Raji (cell line): ENCODE measurements around the gene ENTPD6.

ENCODE experiments used
- POLR2A ChIP-seq: IDR thresholded peaks from 2 replicates; pipeline ENCODE4 v1.6.1; 2011; ENCODE audit warnings: low read depth, low read length, control low read depth; ENCODE audit not compliant: insufficient read depth

Gene ENTPD6

DNA sequence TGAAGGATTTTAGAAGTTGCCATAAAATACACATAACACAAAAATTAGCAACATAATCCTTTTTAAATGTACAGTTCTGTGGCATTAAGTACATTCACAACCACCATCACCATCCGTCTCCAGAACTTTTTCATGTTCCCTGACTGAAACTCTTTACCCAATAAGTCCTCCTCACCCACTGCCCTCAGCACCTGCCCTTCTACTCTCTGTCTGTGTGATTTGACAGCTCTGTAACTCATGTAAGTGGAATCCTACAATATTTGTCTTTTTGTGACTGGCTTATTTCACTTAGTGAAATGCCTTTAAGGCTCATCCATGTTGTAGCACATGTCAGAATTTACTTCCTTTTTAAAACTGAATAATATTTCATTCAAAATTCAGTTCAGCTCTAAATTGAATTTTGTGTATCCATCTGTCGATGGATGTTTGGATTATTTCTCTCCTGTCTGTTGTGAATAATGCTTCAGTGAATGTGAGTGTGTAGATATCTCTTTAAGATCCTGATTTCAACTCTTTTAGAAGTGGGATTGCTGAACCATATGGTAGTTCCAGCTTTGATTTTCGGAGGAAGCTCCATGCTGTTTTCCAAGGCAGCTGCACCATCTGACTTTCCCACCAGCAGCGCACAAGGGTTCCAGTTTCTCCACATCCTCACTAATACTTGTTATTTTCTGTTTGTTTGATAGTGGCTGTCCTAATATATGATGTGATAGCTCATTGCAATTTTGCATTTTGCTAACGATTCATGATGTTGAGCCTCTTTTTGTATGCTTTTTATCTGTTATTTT is 4.2 kb downstream of the ENTPD6 start:
- no peak for TF ChIP-seq POLR2A

DNA sequence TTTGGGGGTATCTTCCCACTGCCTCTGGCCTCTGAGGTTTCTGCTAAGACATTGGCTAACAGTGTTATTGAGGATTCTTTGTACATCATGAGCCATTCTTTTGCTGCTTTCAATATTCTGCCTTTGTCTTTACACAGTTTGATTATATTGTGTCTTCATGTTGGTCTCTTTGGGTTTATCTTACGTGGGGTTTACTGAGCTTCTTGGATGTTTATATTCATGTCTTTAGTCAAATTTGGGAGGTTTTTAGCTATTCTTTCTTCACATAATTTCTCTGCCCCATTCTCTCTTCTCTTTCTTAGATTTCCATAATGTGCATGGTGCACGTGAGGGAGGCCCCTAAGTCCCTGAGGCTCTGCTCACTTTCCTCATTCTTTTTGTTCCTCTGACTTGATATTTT is 7.6 kb downstream of the ENTPD6 start:
- no peak for TF ChIP-seq POLR2A

DNA sequence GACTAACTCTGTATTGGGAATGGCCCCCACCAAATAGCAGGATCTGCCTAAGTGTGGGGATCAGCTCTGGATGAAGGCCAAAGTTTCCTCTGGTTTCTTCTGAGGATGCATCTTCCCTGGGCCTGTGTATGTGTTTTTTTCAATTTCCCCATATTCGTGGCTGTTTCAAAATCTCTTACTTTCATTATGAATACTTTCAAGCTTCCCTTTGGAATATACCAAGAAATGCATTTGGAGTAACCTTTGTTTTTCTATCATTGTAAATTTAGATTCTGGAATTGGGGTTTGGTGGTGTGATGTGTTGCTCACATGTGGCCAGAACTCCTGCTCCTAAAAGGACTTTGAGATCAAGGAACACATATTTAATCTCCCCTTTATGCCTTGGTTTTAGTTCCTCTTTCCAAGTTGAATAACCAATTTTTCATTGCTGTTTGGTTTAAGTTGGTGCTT is 8.4 kb downstream of the ENTPD6 start:
- no peak for TF ChIP-seq POLR2A

GRCh38 chr20:25204550-25205276 is 9.2 kb downstream of the ENTPD6 start:
- TF ChIP-seq POLR2A: no peak

- TF ChIP-seq POLR2A: no peak
Measured at GRCh38 chr20:25205277-25206062, 10.0 kb downstream of the ENTPD6 start.

- no peak for TF ChIP-seq POLR2A
Measured at GRCh38 chr20:25206063-25206403, 10.5 kb downstream of the ENTPD6 start.

DNA sequence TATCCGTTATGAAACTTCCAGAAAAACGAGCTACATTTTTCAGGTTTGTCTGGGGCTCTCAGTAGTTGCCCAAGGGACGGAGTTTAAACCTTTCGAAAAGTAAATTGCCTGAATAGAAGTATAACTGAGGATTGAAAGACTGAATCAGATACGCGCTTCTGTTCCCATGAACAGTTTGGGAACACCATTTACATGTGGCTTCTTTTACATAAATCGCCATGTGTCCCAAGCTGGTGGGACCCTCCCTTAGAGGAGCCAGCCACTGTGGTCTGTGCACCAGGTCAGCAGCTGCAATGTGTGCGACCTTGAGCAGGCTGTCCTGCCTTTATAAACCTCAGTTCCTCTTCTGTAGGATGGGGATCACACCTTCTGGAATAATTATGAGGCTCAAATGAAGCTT is 11.0 kb downstream of the ENTPD6 start:
- no peak for TF ChIP-seq POLR2A

- TF ChIP-seq POLR2A: no peak
Measured at GRCh38 chr20:25207149-25207959, 11.8 kb downstream of the ENTPD6 start.

DNA sequence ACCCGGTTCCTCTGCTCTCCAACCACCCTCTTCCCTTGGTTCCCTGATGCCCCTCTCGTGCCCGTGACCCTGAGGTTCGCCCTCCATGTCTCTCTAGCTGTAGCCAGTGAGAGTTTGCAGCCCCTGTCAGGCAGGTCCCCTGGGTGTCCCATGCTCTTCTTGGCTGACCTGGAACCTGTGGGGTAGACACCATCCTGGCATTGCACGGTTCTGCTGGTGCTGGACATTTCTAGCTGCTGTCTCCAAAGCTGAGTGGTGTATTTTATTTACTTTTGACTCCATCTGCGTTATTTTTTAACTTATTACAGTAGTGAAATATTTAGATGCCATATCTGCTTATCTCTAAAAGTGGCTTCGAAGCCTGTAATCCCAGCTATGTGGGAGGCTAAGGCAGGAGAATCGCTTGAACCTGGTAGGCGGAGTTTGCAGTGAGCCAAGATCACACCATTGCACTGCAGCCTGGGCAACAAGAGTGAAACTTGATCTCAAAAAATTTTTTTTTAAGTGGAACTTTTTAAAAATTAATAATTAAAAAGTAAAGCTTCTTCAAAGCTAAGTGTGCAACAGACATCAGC is 12.5 kb downstream of the ENTPD6 start:
- TF ChIP-seq POLR2A: no peak

DNA sequence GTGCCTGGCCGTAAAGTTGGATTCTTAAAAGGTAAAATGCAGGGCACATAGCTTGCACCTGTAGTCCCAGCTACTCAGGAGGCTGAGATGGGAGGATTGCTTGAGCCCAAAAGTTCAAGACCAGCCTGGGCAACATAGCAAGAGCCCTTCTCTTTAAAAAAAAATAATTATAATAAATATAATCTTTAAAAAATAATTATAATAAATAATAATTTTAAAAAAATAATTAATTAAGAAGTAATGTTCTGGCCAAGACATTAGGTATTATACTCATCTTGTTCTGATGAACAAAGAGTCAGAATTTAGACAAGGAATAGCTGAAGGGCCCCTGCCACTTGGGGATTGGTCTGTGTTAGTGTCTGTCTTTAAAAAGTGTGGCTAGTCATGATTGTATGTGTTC is 13.9 kb downstream of the ENTPD6 start:
- no peak for TF ChIP-seq POLR2A

GRCh38 chr20:25209911-25210310 is 14.4 kb downstream of the ENTPD6 start:
- no peak for TF ChIP-seq POLR2A

- TF ChIP-seq POLR2A: no peak
Measured at GRCh38 chr20:25211273-25211672, 15.8 kb downstream of the ENTPD6 start.

DNA sequence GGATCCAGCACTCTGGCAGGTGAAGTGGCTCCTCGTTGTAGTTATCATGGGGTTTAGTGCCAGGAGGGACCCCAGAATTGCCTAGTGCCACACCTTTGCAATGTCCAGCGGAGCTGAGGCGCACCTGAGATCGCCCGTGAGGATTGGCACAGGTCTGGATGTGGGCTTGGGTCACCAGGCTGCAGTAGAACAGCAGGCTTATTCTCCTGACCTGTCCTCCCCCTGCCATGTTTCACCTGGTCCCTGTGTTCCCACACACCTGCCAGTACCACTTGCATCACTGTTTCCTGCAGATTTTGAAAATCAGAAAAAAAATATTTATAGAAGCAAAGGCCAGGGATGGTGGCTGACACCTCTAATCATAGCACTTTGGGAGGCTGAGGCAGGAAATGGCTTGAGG is 16.7 kb downstream of the ENTPD6 start:
- no peak for TF ChIP-seq POLR2A

DNA sequence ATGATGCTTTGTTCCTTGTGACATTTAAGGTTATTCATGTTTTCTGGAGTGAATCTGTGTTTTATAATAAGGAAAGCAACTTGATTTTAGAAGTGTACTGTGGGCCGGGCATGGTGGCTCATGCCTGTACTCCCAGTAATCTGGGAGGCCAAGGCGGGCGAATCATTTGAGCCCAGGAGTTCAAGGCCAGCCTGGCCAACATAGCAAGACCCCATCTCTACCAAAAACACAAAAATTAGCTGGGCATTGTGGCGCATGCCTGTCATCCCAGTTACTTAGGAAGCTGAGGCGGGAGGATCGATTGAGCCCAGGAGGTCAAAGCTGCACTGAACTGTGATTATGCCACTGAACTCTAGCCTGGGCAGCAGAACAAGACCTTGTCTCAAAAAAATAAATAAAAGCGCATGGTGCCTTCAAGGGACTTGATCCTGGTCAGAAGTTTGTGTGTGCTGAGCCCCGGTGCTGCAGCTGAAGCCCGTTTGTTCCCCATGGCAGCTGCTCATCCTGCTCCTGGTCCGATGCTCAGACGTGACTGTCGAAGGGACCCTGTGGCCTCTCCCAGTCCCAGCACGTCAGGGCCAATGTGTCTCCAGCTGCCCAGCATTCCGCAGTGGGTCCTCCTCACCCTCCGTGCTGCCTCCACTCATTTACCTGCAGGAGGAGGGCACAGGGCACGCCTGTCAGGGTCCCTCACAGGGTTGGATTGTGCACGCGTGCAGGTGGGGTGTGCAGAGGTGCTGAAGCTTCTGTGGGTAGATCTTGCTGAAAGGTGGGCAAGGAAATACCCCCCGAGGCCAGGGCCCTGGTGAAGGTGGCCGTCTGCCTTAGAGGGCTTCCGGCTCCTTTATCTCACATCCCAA is 18.3 kb downstream of the ENTPD6 start:
- TF ChIP-seq POLR2A: no peak
